ENCODE measurements around the gene GGACT. TPM values are rescaled to one million over a fixed set of nuclear protein-coding genes. Genes with fewer than 3 reads are reported as not detected.
"Not testable (repeated sequence)": the region's sequence is repeated elsewhere in the genome, so short reads cannot be mapped to it uniquely, and the experiment has no call there.

Gene GGACT
- total RNA-seq, 1 experiment from 2014 or later = 1.4 TPM

DNA sequence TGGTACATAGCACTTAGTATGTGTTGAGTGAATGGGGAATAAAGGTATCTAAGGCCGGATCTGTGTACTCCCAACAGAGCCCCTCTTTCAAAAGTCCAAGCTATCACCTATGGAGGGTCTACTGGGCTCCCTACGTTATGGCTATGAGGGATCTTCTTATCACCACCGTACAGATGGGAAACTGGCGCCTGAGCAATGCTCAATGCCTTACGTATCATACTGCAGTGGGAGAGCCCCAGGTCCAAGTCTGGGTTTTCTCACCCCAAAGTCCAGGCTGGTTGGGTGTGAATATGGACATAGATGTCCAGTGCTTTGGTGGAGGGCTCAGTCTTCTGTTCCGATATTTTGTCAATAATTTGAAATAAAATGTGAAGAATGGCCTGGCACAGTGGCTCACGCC lies 13.1 kb upstream of the GGACT start:
- no peak for DNase-seq (ENCODE audit: low read depth)

GRCh38 chr13:100600915-100601314 lies 12.3 kb upstream of the GGACT start:
- no peak for DNase-seq (ENCODE audit: low read depth)

- no peak for DNase-seq (ENCODE audit: low read depth)
Observed at GRCh38 chr13:100600461-100600860, 11.9 kb upstream of the GGACT start.

DNA sequence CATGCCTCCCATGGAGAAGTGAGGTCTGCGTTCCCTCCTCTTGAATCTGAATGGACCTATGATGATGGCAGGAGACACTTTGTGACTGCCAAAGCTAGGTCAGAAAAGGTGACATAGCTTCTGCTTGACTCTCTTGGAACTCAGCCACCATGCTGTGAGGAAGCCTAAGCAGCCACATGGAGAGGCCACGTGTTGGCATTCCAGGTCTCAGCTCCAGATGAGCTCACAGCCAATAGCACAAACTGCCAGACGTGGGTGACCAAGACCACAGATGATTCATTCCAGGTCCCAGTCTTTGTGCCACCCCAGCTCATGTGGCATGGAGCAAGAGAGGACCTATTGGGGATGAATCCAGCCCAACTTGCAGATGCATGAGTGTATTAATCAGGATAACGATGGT lies 8.7 kb upstream of the GGACT start:
- DNase-seq (ENCODE audit: low read depth) = peak; percentile 25

DNA sequence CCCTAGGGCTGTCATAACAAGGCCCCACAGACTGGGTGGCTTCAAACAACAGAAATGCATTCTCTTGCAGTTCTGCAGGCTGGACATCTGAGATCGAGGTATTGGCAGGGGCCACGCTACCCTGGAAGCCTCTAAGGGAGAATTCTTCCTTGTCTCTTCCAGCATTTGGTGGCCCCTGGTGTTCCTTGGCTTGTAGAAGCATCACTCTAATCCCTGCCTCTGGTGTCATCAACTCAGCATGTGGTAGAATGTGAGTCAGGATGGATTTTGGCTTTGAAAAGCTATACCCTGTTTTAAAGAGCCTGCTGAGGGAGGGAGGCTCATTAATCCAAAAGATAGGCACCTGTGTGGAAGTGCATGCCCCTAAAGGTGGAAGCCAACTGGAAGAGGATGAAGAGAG lies 7.9 kb upstream of the GGACT start:
- no peak for DNase-seq (ENCODE audit: low read depth)

DNA sequence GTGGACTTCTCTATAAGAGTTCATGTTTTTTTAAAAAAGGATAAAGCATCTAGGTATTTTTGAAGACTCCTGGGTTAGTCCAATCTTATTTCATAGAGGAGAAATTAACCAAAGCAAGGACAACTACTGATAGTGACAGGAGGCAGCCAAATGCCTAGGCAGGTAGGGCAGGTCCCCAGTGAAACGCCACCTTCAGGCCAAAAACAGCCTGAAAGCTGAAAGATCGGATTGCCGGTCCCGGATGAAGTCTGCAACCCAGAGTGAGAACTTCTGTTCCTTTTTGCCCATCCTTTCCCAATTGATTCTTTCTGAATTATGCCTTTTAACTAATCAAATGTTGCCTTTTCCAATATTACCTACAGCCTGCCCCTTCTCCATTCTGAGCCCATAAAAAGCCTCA lies 6.1 kb upstream of the GGACT start:
- no peak for DNase-seq (ENCODE audit: low read depth)

DNA sequence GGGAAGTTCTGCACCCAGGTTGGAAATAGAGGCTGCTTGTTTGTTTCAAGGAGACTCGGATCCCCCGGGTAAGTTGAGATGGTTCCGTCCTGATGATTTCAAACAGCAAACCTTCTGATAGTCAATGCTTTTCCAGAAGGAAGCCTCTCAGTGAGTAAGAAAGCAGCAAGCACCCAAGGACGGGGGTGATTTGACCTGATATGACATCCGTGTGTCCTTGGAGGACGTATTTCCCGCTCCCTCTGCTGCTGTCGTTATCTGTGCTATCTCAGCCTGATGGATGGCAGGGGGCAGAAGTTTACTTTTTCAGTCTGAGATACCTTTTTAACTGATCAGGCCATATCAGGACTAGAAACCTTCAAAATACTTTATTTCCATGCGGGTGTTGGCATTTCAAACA lies 5.7 kb upstream of the GGACT start:
- DNase-seq (ENCODE audit: low read depth) = no peak

DNA sequence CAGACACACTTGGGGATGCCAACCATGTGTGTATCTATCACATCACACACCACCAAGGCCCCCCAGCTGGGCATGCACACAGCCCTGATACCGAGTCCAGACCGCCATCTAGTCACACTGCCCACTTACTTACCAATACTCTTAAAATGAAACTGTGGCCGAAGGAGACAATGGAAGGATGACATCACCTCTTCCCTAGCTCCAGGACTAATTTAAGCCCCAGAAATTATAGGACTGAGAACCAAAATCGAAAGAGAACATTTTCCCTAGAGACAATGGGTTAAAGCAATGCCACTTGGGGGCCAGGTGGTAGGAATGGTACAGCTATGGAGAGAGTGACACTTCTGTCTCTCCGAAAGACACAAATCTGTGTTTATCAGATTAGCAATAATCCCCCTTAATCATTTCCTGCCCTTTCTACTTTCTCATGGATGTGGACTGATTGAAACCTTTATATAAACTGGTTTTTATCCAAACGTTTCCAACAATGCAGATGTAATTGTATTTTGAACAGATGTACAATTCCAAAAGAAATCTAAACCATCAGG lies 663 bp upstream of the GGACT start:
- DNase-seq (ENCODE audit: low read depth) = no peak

GRCh38 chr13:100584896-100585295 lies 3.7 kb downstream of the GGACT start:
- no peak for DNase-seq (ENCODE audit: low read depth)

DNA sequence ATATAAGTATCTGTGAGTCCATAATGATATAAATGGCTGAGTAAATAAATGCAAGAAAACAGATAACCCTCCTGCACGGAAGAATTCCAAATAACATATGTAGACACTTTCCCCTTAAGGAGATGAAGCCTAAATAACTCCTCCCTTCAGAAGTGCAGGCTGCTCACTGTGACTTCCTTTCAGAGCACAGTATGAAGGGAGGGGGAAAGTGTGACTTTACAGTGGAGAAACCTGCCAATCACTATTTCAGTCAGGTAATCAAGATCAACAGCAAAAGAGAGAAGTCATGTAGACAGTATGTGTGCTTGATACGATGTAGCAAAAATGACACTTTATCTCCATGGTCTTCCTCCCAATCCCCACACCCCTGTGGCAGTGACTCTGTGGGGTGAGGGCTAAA lies 7.1 kb downstream of the GGACT start:
- DNase-seq (ENCODE audit: low read depth) = no peak

DNA sequence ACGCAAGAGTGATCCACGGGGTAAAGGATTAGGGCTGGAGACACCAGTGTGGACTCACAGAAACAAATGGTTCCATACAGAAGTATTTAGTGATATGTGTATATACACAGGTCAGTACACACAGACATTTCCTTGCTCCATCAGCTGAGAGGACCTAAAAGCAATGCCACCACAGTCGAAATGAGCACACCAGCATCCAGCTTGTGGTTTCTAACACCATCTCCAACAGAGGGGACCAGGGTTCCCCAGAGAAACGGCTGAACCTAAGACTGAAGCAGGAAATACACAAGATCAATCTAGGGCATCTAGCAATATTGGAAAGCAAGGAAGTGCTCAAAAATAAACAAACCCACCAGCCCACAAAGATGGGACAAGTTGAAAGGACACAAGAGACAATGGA lies 7.6 kb downstream of the GGACT start:
- no peak for DNase-seq (ENCODE audit: low read depth)

DNA sequence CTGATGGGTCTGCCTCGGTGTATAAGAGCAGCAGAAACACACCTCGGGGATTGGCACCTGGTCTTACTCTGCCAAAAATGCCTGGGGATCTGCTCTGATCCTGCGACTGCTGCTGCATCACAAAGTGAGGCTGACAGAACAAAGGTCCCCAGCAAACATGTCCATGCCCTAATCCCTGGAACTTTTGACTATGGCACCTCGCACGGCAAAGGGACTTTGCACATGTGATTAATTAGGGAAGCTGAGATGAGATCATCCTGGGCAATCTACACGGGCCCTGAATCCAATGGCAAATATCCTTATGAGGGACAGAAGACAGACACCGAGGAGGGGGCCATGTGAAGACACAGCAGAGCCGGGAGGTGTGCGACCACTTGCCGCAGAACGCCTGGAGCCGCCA lies 8.5 kb downstream of the GGACT start:
- DNase-seq (ENCODE audit: low read depth) = no peak

DNA sequence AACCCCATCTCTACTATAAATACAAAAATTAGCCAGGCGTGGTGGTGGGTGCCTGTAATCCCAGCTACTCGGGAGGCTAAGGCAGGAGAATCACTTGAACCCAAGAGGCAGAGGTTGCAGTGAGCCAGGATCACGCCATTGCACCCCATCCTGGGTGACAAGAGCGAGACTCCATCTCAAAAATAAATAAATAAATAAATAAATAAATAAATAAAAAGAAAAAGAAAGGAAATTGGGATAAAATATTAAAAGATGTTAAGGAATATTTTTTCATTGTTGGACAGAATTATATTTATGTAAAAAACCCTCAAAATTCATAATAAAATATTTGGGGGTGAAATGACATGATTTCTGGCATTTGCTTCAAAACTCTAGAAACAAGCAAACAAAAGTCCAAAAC lies 11.3 kb downstream of the GGACT start:
- DNase-seq (ENCODE audit: low read depth) = not testable (repeated sequence)

GRCh38 chr13:100573121-100573520 lies 15.5 kb downstream of the GGACT start:
- peak; percentile 54 for DNase-seq (ENCODE audit: low read depth)

DNA sequence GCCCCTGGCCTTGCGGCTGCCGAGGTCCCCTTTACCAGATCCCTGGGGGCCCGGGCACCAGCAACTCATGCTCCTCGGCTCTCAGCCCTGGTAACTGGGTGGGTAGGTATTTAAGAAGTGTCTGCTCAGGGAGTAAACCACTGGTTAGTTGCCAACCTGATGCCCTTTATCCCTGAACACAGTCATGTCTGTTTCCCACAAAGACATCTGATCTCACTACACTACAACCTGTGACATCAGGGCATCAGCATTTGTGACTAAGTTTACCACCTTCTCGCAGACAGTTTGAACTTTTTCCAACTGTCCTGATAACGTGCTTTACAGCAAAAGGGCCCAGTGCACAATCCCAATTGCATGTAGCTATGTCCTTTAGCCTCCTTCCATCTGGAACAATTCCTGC lies 22.0 kb downstream of the GGACT start:
- DNase-seq (ENCODE audit: low read depth) = peak; percentile 37

DNA sequence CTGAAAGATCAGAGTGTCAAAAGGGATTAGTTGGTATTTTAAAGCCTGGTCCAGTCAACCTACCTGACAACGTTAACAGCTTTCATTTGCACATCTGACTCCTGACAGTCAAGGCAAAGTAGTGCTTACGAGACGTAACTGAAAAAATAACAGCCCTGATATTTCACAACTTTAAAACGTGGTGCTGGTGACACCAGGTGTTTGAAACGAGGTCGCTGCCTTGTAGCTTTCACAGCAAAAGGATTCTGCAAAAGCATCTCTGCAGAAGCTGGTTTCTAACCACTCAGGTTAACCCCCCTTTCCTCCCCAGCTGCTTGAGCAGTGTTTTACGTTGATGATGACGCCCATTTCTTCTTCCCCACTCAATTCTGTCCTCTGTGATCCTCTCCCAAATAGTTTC lies 23.3 kb downstream of the GGACT start:
- DNase-seq (ENCODE audit: low read depth) = no peak

GRCh38 chr13:100564444-100565223 lies 24.0 kb downstream of the GGACT start:
- DNase-seq (ENCODE audit: low read depth) = no peak

DNA sequence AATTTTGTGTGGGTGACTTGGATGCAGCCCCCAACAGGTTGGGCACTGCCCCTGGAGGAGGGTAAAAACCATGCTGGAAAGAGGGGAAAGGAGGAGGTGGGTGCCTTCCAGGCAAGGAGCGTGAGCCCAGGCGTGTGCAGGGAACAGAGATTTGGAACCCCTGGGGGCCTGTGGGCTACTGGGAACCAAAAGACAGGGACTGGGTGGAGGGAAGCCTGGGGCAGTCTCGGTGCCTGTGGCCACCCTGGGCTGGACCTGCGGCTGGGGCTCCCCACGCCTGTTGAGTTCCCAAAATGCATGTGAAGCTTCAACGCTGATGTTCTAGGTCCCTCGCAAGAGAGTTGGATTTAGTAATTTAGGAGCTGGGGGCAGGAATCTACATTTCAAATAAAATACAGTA lies 24.8 kb downstream of the GGACT start:
- no peak for DNase-seq (ENCODE audit: low read depth)

- no peak for DNase-seq (ENCODE audit: low read depth)
Observed at GRCh38 chr13:100561599-100562204, 26.9 kb downstream of the GGACT start.

GRCh38 chr13:100561158-100561499 lies 27.5 kb downstream of the GGACT start:
- no peak for DNase-seq (ENCODE audit: low read depth)

GRCh38 chr13:100560498-100561157 lies 28.0 kb downstream of the GGACT start:
- no peak for DNase-seq (ENCODE audit: low read depth)

GRCh38 chr13:100559886-100560285 lies 28.7 kb downstream of the GGACT start:
- no peak for DNase-seq (ENCODE audit: low read depth)

DNA sequence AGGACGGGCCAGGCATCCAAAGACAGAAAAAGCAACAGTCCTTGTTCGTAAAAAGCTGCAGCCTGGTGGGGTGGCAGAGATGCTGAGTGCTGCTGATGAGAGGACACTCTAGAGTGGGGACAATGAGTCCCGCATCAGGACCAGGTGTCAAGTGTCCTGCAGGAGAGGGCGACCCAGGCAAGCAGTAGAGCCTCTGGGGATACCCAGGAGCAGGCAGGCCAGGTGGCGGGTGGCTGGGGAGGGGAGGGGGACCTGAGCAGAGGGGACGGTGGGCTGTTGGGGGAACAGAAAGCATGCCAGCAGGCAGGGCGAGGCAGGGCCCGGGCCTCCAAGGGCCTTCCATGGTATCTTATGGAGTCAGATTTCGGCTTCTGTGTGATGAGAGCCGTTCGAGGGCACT lies 35.8 kb downstream of the GGACT start:
- DNase-seq (ENCODE audit: low read depth) = no peak
